Measurements from ENCODE around the gene ELAVL2.

ELAVL2 gene

GRCh38 chr9:23659346-23660006, 166.6 kb downstream of the ELAVL2 start:
- DNase-seq, result no peak

DNA sequence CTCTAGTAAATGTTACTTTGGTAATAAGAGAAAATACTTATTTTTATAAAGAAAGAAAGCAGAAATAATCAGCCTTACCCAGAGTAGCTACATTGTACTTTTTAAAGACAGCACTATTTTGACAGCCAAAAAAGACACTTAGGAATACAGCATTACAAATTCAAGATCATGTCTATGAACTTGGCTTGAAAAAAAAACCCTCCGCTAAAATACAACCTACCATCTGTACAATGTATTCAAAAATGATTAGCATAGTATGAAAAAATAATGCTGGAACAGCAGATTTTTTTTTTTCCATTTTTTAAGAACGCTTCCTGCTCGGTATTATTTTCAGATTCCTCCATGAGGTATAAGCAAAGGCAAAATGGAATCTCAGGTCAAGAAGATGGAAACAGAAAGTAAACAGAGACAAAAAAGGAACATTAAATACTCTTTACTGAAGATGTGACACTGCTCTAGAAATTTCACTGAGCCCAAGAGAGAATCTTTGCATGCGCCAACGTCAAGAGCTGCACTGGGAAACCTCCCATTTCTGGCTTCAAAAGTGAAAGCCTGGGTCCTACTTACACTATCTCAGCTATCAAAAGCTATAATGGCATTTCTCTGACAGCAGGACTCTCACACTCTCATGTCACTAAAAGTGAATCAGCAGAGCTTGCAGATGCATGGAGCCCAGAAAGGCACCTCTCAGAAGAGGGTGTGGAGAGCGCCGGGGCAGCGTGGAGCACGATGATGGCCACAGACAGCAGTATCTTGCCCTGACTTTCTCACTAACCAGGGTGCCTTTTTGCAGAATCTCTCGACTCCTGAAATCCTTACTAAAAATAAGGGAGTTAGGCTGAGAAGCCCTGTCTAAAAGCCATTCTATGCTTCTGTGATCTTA, 167.4 kb downstream of the ELAVL2 start:
- DNase-seq, result no peak

DNA sequence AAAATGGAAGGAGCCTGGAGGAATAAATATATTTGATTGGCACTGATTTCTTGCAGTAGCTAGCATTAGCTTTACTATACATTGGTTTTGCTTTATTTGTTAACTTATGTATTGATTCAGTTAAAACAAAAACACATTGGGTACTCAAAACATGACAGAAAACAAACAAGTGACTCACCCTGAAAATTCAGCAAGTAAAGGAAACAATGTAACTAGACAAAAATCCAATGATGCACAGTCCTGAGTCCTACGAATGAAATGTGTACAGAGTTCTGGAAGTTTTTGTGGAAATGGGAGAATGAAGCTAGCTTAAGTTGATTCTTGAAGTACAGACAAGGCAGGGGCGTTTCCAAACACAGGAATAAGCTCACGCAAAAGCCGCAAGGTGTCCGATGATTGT, 175.0 kb downstream of the ELAVL2 start:
- DNase-seq, result no peak

- no peak for DNase-seq
Measured at GRCh38 chr9:23648651-23649050, 177.4 kb downstream of the ELAVL2 start.

GRCh38 chr9:23644896-23645295, 181.1 kb downstream of the ELAVL2 start:
- no peak for DNase-seq

GRCh38 chr9:23644326-23644725, 181.7 kb downstream of the ELAVL2 start:
- DNase-seq, result no peak

GRCh38 chr9:23643656-23644258, 182.3 kb downstream of the ELAVL2 start:
- no peak for DNase-seq
